HG03095 (cell line): ENCODE measurements around the gene EIF4E.
"Not testable (repeated sequence)": the region's sequence is repeated elsewhere in the genome, so short reads cannot be mapped to it uniquely, and the experiment has no call there.

Source experiments
- ATAC-seq: cut with Tn5 transposase; IDR thresholded peaks from one replicate; pipeline ENCODE4 v1.9.1; 2021; ENCODE audit warnings: moderate library complexity; ENCODE audit not compliant: unreplicated experiment

EIF4E gene

DNA sequence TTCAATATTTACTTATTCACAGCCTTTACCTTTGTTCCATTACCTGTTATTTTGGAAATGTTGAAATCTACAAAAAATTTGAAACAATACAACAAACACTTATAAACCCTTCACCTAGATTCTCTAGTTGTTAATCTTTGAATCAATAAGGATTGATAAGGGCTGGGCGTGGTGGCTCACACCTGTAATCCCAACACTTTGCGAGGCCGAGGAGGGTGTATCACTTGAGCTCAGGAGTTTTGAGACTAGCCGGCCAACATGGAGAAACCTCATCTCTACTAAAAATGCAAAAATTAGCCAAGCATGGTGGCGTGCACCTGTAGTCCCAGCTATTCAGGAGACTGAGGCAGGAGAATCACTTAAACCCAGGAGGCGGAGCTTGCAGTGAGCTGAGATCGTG is 5.9 kb upstream of the EIF4E start:
- not testable (repeated sequence) for ATAC-seq

DNA sequence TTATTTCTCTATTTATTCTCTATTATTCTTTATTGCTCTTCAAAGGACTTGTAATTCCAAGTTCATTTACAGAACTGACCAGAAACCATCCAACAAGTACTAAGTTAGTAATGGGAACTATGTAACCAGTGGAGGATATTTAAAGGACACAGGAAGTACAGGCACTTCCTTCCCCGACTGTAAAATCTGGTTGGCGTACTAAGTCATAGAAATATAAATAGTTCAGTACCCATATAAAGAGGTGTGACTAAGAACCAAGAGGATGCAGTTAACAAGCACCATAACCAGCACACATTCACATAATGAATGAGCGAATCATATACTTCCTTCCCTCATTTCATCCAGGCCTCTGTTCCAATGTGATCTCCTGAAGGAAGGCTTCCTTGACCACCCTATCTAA is 3.6 kb upstream of the EIF4E start:
- ATAC-seq, result no peak

DNA sequence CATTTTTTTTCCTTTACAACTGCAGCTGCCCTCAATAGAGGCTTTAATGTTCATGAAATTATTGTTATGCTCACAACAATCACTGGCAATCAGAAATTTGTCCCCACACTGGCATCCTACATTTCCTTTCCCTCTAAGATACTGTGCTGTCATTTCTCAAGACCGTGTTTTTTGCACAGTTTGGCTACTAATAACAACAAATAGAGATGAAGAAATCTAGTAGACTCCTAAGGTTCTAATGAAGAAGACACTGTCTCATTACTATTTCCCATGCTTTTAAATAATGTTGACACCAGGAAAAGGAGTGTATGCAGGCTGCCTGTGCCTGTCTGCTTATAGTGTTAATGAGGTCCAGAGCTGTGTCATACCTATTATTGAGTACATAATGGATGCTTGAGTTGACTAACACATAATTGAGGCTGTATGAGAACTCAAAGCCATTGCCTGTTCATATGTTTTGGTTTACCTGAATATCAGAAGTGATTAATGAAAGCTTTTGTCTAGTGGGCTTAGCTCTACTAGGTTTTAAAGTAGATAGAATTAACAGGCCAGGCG is 1.5 kb upstream of the EIF4E start:
- no peak for ATAC-seq

DNA sequence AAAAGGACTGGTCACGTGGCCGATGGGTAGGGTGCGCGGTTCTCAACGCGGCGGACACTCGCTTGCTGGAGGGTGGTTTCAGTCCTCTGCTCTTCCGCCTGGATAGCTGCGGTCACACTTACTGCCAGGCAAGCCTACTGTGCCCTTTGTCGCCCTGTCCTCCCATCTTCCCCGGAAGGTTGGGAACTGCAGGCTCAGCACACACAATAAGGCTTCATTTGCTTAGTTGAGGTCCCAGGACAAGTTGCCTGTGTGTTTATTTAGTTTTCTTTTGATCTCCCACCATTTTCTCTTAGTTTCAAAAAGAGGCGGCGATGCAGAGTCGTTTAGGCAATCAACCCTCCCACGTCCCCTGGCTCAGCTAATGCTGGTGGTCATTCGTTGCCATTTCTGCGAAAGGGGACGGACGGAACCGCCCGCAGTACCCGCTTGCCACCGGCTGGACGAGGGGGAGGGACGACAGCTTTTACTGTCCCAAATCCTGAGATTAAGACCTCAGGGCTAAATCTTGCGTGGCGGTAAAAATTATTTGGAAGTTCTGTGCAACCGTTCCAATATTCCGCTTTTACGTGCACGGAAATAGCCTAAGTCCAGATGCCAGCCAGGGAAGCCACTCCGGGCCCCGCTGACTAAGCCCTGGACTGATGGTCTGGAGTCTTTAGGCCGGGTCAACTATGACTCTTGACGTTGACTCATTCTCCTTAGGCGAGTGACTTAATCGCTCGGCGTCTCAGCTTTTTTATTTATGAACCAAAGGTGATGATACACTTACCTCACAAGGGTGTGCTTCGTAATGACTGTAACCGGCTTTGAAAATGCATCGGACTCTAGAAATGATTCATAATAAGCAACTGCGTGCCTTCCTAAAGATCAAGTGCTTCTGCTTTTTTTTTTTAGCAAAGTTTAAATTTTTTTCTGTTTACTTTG is 671 bp upstream of the EIF4E start:
- peak; percentile 45 for ATAC-seq

DNA sequence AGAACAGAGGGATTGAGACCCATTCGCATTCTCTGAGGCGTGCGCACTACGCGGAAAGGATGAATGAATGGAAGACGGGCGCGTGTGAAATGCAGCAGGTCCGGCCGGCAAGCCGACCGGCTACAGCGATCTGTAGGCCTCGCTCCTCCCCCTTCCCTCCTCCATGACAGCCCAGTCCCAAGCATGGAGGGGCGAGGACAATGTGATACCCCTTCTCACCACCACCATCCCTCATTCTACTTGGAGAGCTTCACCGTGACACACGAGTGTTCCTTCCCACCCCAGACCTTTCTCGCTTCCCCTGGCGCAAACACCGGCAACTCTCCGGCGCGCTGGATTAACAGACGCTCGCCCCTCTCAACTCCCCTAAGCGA is 815 bp downstream of the EIF4E start:
- peak; percentile 37 for ATAC-seq

DNA sequence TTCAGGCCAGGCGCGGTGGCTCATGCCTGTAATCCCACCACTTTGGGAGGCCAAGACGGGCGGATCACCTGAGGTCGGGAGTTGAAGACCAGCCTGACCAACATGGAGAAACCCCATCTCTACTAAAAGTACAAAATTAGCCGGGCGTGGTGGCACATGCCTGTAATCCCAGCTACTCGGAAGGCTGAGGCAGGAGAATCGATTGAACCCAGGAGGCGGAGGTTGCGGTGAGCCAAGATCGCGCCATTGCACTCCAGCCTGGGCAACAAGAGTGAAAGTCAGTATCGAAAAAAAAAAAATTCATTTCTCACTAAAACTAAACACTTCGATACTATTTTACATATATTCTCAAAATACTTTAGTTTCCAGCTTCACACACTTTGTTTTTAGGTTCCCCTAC is 2.7 kb downstream of the EIF4E start:
- ATAC-seq, result not testable (repeated sequence)

DNA sequence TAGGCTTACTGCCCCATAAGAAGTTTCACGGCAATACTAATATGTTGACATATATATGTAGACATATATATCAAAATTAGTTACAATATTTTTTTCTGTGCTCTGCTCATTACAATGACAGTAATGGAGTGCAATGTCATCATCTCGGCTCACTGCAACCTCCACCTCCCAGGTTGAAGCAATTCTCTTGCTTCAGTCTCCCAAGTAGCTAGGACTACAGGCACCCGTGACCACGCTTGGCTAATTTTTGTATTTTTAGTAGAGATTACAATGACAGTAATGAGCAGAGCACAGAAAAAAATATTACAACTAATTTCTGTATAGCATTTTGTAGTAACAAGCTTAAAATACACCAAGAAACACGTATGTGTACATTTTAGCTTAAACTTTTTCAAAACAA is 7.6 kb downstream of the EIF4E start:
- ATAC-seq, result no peak

DNA sequence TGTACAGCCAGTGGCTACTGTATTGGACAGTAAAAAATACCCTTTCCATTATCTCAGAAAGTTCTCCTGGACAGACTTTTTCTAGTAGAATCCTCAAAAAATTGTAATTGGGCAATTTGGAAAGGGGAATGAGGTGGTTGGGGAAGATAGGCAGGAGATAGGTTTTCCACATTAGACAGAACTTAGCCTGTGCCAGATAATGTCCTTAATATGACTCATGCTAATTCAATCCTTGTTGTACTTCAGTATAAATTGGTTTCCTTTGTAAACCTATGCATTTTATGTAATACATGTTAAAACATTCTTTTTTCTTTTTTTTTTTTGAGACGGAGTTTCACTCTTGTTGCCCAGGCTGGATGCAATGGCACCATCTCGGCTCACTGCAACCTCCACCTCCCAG is 8.9 kb downstream of the EIF4E start:
- no peak for ATAC-seq

DNA sequence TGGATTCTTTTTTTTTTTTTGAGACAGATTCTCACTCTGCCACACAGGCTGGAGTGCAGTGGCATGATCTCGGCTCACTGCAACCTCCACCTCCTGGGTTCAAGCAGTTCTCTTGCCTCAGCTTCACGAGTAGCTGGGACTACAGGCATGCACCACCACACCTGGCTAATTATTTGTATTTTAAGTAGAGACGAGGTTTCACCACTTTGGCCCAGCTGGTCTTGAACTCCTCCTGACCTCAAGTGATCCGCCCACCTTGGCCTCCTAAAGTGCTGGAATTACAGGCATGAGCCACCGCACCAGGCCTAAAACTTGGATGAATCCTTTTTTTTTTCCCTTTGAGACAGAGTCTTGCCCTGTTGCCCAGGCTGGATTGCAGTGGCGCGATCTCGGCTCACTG is 18.2 kb downstream of the EIF4E start:
- not testable (repeated sequence) for ATAC-seq

DNA sequence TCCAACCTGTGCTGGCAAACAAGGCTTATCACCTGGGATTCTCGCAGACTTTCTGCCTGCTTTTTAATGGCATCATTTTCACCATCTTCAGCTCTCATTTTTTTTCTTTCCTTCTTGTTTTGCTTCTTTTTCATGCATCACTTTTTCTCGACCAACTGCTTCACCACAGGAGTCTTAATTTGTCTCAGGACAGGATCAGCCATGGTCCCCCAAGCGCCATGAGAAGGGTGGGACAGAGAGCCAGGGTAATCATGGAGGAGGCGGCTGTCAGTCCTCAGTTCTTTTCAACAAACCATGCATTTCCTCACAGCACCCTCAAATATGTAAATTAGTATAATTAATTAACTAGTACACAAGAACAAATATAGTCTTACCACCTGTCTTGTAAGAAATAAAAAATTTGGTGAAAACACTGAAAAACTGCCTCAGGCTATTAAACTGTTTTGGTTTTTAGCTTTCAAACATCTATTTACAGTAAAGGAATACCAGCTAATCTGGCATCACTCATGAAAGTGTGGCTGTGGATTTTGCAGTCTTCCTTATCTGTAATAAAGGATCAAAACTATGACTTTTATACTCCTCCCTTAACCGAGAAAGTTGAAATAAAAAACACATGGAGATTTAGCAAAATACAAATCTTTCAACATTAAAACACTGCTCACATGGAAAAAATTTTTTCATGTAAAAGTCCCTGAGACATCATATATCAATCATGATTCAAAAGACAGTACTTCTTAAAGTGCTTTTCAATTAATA is 19.1 kb downstream of the EIF4E start:
- ATAC-seq, result no peak

DNA sequence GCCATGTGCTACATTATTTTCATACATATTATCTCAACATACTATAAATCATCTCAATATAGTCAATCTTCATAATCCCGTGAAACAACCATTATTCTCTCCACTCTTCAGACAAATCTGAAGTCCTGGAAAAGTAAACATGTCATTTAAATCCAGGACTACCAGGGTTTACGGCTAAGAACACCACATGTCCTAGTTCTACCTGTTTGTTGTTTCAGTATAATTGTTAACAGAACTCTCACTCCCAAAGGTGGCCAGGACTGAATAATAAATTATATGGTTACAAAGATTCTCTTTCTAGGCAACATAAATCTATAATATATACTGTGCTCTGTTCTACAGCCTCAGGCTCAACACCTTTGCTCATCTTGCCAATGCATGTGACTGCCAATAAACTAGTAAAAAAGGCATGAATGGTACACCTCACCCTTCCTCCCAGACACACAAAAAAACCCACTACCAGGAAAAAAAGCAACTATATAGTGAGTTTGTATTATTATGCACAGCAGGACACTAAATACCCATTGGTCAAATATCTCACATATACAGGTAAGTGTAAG is 20.1 kb downstream of the EIF4E start:
- no peak for ATAC-seq

DNA sequence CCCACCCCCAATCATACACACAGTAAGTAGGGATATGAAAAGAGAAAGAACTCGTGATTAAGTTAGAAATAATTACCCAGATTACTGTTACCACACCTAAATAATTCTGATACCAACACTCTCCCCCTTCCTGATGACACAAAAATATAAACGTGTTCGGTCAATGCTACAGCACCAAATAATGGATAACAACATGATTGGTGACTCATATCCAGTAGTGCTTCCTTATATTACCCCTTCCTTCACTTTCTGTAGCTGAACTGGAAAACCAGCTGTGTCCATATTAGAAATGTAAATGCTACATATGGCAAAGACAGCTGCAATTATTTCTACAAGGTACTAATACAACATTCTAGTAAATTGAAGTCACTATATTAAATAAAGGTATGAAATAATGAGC is 20.8 kb downstream of the EIF4E start:
- ATAC-seq, result no peak

DNA sequence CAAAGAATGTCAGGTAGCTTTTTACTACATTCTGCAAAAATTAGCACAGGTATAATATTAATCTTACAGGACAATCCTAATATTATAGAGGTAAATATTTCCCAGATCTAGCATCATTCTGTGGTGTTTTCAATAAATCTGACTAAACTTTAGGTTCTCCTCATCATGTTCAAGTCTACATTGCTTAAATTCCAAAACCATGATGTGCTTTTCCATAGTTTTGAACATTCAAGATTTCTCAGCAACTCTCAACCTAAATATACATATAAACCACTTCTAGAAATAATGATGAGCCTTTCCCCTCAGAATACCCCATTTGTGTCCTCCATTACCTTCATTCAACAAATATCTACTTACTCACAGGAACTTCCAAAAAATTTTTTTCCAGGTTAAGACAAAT is 23.1 kb downstream of the EIF4E start:
- ATAC-seq, result no peak

DNA sequence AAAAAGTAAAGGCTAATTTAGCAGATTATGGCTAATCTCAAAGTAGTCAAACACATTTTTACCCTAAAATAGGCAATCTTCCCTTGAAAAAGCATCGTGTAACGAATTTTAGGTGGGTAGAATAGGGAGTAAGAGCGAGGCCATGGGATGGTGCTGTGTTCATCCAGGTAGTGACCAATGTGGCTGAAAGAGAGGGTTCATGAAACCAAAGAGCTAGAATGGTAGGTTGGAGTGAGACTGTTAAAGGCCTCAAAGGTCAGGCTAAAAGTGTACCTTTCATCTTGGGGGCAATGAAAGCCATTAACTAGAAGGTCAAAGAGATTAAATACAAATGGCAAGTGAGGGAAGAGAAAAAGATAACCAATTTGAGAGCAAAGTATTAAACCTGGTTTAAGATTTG is 23.6 kb downstream of the EIF4E start:
- ATAC-seq, result no peak

DNA sequence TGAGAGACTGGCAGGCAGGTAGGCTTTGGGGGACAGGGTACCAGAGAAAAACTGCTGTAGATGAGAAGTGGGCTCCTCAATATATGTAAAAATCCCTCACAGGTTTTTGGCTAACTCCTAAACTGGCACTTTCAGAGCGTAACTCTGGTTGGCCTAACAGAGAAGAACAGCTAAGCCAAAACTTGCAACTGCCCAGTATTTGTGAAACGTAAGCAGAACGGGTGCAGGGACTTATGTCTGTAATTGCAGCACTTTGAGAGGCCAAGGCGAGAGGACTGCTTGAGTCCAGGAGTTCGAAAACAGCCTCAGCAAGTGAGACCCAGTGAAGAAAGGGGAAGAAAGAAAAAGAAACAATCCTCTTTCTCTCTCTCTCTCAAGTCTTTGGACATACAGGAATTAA is 25.0 kb downstream of the EIF4E start:
- ATAC-seq, result no peak

DNA sequence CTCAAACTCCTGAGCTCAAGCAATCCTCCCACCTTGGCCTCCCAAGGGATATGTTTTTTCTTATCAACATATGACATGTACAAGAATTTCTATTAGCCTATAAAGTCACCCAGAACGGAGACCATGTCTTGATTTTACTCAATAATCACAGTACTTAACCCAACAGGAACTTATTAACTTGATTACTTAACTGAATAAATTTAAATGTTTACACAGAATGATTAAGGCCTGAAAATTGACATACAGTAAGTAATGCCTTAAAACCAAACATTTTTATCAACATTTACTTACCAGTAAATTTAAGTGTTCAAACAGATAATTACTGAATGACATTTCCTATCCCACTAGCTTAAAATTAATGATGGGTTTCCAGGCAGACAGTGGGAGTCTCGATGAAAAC is 25.4 kb downstream of the EIF4E start:
- no peak for ATAC-seq

DNA sequence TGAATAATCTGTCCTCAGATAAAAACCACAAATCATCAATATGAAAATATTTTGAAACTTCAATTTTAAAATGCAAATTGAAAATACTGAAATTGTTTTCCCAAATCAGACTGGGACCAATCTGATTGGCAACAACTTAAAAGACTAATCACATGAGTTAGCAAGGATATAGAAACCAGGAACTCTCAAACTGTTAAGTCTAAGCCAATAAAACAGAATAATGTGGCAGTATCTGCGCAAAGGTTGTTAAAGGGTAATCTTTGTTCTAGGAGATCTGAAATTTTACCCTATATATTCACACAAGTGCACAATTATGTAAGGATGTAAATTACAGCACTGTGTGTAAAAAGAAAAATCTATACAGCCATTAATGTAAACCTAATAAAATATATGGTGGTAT is 29.7 kb downstream of the EIF4E start:
- ATAC-seq, result no peak

DNA sequence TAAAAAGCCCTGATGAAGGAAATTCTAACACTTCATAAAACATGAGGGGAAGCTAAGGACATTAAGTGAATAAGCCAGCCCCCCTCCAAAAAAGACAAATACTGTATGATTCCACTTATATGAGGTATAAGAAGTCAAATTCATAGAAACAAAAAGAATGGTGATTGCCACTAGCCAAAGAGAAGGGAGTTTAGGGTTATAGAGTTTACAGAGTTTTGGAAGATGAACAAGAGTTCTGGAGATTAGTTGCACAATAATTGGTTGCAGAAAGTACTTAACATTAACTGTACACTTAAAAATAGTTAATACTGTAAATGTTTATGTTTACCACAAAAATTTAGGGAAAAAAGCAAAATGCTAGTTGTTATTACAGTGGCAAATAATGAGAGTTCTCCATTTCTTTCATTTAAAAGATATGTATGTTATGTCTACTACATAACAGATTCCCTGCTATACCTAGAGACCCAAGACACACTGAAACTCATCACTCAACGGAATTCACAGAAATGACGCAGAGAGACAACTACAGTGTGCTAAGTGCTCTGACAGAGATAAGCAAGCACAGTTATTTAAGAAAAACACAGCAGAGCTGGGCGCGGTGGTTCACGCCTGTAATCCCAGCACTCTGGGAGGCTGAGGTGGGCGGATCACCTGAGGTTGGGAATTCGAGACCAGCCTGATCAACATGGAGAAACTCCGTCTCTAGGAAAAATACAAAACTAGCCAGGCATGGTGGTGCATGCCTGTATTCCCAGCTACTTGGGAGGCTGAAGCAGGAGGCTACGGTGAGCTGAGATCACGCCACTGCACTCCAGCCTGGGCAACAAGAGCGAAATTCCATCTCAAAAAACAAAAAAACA is 37.2 kb downstream of the EIF4E start:
- no peak for ATAC-seq

DNA sequence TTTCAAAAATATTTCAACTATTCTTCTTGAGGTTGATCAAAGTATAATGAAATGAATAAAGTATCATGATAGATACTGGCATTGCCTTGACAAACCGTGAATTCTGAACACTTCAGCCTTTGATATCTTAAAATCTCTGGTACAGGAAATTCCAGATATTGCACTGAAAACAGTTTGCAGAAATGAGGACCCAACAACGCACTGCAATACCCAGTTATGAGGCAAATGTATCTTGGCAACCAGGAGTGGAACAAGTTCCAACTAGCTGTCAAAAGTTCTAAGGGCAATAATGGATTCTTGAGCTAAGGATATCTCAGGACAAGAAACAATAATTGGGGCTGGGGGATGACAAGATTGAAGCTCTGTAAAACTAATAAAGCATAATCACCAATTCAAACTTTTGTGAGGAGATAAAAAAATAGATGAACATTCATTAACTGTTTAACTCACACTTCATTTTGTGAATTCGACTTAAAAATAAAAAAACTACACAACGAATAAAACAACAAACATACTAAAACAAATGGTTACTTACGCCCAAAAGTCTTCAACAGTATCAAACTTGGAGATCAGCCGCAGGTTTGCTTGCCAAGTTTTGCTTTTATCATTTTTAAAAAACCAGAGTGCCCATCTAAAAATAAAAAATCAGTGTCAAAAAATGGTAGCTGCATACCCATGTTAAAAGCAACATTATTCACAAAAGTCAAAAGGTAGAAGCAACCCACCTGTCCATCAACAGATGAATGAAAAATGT is 38.1 kb downstream of the EIF4E start:
- no peak for ATAC-seq

DNA sequence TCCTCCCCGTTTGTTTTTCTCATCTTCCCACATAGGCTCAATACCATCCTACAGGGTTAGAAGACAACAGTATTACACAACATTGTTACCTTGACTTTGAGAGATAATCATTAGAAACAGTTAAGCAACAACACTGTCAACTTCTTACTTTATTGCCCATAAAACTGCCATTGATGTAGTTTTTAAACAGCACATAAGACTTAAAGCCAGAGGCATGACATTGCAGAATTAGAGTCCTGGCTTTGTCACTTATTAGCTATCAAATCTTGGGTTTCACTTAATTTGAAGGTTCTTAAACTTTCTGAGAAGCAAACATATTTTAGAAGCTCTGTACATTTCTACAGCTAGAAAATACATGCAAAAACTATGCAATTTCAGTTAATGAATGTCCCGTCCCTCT is 41.8 kb downstream of the EIF4E start:
- no peak for ATAC-seq
